HS-5 (cell line): ENCODE measurements around the gene NPM1.
"Not testable (repeated sequence)": the region's sequence is repeated elsewhere in the genome, so short reads cannot be mapped to it uniquely, and the experiment has no call there.

Experiments
- DNase-seq: peaks from one replicate; pipeline ENCODE4 v3.0.0-alpha.2; 2012; ENCODE audit warnings: low read depth

NPM1 gene

GRCh38 chr5:171413153-171413910, 25.7 kb downstream of the NPM1 start:
- DNase-seq = no peak

DNA sequence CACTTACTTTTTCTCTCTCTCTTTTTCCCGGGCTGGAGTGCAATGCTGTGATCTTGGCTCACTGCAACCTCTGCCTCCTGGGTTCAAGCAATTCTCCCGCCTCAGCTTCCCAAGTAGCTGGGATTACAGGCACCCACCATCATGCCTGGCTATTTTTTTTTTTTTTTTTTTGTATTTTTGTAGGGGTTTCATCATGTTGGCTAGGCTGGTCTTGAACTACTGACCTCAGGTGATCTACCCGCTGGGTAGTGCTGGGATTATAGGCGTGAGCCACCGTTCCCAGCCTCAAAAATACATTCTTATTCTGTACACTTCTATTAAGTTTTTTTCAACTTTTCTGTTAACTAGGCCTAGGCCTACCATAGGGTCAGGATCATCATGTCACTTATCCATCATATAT, 26.3 kb downstream of the NPM1 start:
- not testable (repeated sequence) for DNase-seq

GRCh38 chr5:171415115-171415730, 27.6 kb downstream of the NPM1 start:
- no peak for DNase-seq

DNA sequence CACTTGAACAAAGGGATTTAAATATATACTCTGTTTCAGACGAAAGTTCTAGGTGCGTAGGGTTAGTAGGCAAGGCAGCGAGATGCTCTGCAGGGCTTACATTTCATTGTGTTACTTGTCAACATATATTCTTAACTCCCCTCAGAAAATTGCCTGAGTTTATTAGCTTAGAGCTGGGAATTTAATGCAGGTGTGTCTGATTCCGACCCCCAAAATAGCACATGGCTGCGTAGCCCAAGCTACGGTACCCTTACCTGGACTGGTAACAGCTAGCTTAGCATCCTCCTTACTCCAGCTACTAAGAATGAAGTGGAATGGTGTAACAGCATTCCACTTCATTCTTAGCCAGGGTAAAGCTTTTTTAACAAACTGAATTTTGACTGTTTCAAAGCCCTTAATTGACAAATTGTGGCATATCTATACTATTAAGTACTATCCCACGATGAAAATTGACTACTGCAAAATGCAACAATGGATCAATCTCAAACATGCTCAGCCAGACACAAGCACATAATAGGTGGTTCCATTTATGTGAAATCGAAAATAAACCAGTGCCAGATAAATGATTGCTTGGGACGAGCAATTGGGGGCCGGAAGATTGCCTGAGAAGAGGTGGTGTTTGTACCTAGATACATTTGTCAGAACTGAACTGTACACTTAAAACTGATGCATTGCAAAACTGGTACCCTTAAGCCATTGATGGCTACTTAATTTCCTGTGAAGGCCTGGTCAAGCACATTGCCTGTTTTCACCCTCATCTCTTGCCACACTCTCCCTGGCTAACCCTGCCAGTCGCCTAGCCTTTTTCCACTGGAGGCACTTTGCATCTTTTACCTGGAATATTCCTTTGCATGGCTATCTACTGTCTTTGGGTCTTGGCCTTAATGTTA, 28.8 kb downstream of the NPM1 start:
- no peak for DNase-seq

- peak; percentile 53 for DNase-seq
Observed at GRCh38 chr5:171418316-171418981, 30.8 kb downstream of the NPM1 start.

DNA sequence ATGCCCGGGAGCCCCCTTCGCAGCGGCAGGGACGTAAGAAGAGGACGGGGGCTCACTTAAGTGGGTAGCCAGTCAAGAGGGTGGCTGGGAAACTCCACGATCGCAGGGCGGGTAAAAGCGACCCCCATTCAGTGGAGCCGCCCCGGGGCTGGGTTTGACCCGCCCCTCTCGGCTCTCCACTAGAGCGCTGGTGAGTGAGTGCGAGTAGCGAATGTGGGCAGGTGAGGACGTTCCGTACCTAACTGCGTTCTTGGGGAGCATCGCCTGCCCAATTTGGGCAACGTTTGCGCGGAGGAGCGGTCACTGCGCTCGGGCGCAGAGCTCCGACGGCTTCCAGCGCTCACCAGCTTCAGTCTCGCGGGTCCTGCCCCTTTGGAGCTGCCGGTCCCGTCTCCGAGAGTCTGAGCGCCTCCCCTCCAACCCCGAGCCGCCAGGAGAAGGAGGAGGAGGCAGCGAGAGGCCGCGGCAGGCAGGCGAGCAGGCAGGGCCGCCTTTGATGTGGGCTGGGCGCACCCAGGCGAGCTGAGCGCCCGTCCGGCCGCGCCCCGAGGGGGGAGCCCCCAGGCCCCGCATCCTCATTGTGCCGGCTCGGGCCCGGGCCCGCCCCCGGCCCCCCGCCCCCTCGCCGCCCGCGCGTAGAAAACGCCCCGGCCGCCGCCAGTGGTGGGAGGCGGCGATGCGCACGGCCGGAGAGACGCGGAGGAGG, 31.5 kb downstream of the NPM1 start, which contains the start of gene FGF18:
Gene FGF18, plus strand, starts transcription at position 666 of the 706 bp plus-strand sequence. CDS start 553 bp downstream, outside the sequence.
- no peak for DNase-seq

GRCh38 chr5:171419688-171420430, 32.2 kb downstream of the NPM1 start:
- no peak for DNase-seq

DNA sequence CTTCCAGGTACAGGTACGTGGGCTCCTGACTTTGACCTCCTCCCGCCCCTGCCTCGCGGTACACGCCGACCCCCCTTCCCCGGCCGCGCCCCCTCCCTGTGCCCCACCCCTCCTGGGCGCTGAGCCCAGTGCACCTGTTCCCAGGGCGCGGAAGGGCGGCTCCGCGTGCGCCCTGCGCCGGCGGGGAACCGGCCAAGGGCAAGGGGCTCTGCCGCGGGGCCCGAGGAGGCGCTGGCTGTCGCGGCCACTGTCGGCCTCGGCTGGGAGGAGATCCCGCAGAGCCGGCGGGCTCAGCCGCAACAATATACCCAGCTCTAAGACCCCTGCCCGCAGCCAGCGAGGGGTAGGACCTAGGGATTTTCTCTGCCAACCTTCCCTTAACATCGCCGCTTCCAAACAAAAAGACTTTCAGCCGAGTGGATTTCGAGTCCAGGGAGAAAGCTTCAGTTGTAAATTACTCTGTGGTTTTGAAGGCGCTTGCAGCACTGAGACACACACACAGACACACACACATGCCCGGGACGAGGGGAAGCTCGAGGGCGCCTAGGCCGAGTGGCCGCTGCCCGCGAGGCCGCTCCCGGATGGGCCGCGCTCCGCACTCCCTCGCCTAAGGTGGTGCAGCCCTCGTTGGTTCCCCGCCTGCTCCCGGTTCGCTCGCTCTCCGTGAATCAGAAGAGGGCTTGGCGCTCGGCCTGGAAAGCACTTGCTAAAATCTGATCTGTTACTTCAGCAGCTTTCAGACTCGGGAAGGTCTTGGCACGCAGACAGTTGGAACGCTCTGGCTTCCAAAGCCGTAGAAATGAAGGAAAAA, 33.0 kb downstream of the NPM1 start:
- DNase-seq = no peak

GRCh38 chr5:171421331-171422262, 33.9 kb downstream of the NPM1 start:
- DNase-seq = no peak

GRCh38 chr5:171422495-171422894, 34.8 kb downstream of the NPM1 start:
- DNase-seq = no peak

GRCh38 chr5:171422902-171423663, 35.4 kb downstream of the NPM1 start:
- no peak for DNase-seq

DNA sequence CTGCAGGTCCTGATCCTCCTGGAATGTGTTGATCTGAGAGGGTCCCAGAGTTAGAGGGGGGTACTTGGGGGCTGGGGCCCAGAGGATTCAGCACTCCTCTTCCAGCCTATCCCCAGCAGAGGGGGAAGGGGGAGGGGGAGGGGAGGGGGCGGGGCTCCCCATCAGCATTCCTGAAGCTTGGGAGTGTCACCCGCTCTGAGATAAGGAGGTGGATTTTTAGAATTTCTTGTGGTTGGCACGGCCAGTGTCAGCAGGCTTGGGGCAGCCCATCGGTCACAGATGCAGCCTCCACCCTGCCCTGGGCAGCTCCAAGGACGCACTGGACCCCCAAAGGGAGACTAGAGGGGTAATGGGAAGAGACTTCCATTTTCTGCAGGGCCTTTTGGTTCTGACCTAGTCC, 37.1 kb downstream of the NPM1 start:
- DNase-seq = no peak

DNA sequence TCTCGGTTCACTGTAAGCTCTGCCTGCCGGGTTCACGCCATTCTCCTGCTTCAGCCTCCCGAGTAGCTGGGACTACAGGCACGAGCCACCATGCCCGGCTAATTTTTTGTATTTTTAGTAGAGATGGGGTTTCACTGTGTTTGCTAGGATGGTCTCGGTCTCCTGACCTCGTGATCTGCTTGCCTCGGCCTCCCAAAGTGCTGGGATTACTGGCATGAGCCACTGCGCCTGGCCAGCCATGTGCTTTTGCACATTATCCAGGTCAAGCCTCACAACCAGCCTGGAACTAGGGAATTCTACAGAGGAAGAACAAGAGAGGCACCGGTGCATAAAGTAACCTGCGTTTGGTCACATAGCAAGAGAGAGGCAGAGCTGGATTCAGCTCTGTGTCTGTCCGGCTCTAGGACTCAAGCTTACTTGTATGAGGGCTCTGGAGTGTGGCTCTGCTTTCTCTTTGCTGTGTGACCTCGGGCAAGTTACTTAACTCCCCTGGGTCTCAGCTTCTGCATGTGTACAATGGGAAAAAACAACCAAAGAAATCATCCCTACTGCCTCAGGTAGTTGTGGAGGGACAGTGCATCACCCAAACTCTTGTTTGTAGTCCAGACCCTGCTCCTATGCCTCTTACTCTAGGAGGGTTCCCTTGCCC, 38.1 kb downstream of the NPM1 start:
- no peak for DNase-seq

DNA sequence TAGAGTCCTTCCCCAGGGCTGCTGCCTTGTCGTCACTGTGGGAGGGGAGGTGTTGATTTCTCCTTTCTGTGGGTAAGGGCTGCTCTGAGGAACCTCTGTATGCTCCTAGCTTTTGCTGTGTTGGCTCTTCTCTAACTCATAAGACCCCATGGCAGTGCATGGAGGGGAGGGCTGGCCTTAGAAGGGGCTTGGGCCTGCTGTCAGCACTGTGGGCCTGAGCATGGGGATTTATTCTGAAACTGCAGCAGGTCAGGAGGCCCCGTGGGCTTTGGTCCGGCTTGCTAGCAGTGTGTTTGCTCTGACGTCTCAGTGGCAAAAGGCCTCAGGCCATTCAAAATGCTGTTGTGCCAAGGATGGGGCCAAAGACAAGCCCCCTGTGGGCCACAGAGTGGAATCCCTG, 38.6 kb downstream of the NPM1 start:
- no peak for DNase-seq

- no peak for DNase-seq
Observed at GRCh38 chr5:171426680-171427079, 39.0 kb downstream of the NPM1 start.

DNA sequence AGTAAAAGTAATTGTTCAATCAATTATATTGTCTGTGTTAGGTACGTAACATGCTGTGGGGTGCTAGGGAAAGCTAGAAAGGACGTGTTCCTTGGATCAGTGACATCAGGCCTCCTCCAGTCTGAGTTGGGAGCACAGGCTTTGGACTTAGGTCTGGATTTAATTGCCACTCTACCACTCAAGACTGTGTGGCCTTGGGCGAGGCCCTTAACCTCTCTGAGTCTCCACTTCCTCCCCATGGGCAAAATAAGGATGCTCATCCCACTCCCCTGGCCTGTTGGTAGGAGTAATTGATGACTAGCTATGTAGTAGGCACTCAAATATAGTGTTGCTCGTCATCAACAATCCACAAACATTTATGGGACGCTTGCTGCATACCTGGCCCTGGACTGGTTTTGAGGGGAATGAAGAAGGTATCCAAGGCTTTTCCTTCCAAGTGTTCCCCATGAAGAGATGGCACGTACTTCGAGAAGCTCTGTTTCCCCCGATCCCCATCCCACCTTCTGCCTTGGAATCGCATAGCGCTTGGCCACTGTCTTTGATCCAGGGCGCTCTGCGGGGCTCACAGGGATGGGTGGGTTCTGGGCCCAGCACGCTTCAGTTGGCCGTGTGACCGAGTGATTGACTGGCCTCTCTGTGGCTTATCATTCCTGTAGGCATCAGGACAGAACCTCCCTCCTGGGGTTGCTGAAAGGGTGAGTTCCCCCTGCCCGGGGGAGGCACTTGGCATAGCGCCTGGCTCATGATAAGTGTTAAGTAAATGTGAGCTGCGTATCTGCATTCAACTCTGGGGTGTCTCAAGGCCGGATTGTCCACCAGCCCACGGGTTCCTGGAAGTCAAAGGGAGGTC, 39.9 kb downstream of the NPM1 start:
- DNase-seq = no peak
